ENCODE results near the gene L1TD1.
"Not testable (repeated sequence)": the region's sequence is repeated elsewhere in the genome, so short reads cannot be mapped to it uniquely, and the experiment has no call there.

GRCh38 chr1:62220456-62220855 lies 25.8 kb downstream of the L1TD1 start:
- not testable (repeated sequence) for TF ChIP-seq CTCF, POLR2A (IDR thresholded peaks at IDR 0.05)
